GM12878 (cell line): ENCODE data around the gene PTMA. TPM values are rescaled to one million over a fixed set of nuclear protein-coding genes. Genes with fewer than 3 reads are reported as not detected.

Experiments
- CEBPB ChIP-seq, 2 experiments: fragments of 150-350 bp in 1 of 2; IDR thresholded peaks; 2 replicates each; pipeline ENCODE4 v1.6.1; 2012 to 2014; ENCODE audit warnings: low read depth in 2 of 2, low read length in 2 of 2, borderline replicate concordance in 1 of 2, inconsistent platforms in 1 of 2
- MEF2B ChIP-seq: fragments of 450-650 bp; IDR thresholded peaks from 2 replicates; pipeline ENCODE4 v1.6.1; 2018; ENCODE audit warnings: mild to moderate bottlenecking, moderate library complexity; ENCODE audit not compliant: partially characterized antibody, poor library complexity, severe bottlenecking
- POLR2AphosphoS2 ChIP-seq: IDR thresholded peaks from 2 replicates; pipeline ENCODE4 v1.6.1; 2011; ENCODE audit warnings: low read depth, mild to moderate bottlenecking, low read length, improper control_type of control experiment, moderate library complexity
- RBBP5 ChIP-seq: fragments of 200-600 bp; sonication (generic); conservative IDR thresholded peaks from 2 replicates; pipeline ENCODE4 v1.6.1; 2016
- RELA ChIP-seq: fragments of 450-650 bp; IDR thresholded peaks from 2 replicates; pipeline ENCODE4 v1.8.0; 2014; ENCODE audit warnings: borderline replicate concordance; ENCODE audit not compliant: partially characterized antibody
- SUPT20H ChIP-seq: IDR thresholded peaks from 2 replicates; pipeline ENCODE4 v1.6.1; 2011; ENCODE audit warnings: low read depth, mild to moderate bottlenecking, low read length, moderate library complexity, borderline replicate concordance; ENCODE audit not compliant: control insufficient read depth
- TBL1XR1 ChIP-seq: IDR thresholded peaks from 2 replicates; pipeline ENCODE4 v1.6.1; 2012; ENCODE audit warnings: low read depth, low read length, improper control_type of control experiment
- polyA plus RNA-seq, 11 experiments: library from polyadenylated mRNA; depleted of rRNA in 4 of 11; unstranded in 6 of 11; stranded (reverse) in 5 of 11; fragments of >200 nt; fragmentation: Nextera tagmentation in 4 of 11; fragmentation: Illumina TruSeq in 1 of 11; extraction: Ambion mirVana in 4 of 11; extraction: Trizol in 1 of 11; gene quantifications; 1 replicate in 1 of 11; 2 replicates in 10 of 11; pipeline versions ENCODE4 v1.2.1 to v1.2.3, GENCODE V29; 2011 to 2016; ENCODE audit warnings: inconsistent platforms in 2 of 11, missing spikeins in 2 of 11, low read depth in 1 of 11
- total RNA-seq, 4 experiments: library from RNA; depleted of rRNA in 3 of 4; stranded (reverse); fragments of >200 nt in 3 of 4; fragmentation: Illumina TruSeq in 1 of 4; extraction: Trizol in 1 of 4; gene quantifications; 2 replicates each; pipeline versions ENCODE4 v1.2.1 to v1.2.3, GENCODE V29; 2013 to 2021
- TF ChIP-seq, protein P1 (sequence below): fragments of 450-650 bp; IDR thresholded peaks from 2 replicates; pipeline ENCODE4 v1.6.1; 2018; ENCODE audit warnings: mild to moderate bottlenecking, low read depth, moderate library complexity; ENCODE audit not compliant: partially characterized antibody
- TF ChIP-seq, protein P2 (sequence below): fragments of 450-650 bp; IDR thresholded peaks from 2 replicates; pipeline ENCODE4 v1.6.1; 2017; ENCODE audit warnings: mild to moderate bottlenecking, moderate library complexity
- TF ChIP-seq, protein P3 (sequence below): fragments of 450-650 bp; IDR thresholded peaks from 2 replicates; pipeline ENCODE4 v1.6.1; 2017; ENCODE audit warnings: mild to moderate bottlenecking, moderate library complexity
- TF ChIP-seq, protein P4 (sequence below): fragments of 450-650 bp; IDR thresholded peaks from 2 replicates; pipeline ENCODE4 v1.6.1; 2017; ENCODE audit warnings: mild to moderate bottlenecking
- TF ChIP-seq, protein P5 (sequence below): fragments of 150-350 bp; IDR thresholded peaks from 2 replicates; pipeline ENCODE4 v1.6.1; 2014; ENCODE audit warnings: mild to moderate bottlenecking, low read depth, low read length

The PTMA gene
- total and polyA plus RNA-seq, 10 of the 15 experiments (the other 5 are each of a cell fraction or from before 2014, with no cell fraction given), result 1,144 to 5,018 (median 3,464) TPM

DNA sequence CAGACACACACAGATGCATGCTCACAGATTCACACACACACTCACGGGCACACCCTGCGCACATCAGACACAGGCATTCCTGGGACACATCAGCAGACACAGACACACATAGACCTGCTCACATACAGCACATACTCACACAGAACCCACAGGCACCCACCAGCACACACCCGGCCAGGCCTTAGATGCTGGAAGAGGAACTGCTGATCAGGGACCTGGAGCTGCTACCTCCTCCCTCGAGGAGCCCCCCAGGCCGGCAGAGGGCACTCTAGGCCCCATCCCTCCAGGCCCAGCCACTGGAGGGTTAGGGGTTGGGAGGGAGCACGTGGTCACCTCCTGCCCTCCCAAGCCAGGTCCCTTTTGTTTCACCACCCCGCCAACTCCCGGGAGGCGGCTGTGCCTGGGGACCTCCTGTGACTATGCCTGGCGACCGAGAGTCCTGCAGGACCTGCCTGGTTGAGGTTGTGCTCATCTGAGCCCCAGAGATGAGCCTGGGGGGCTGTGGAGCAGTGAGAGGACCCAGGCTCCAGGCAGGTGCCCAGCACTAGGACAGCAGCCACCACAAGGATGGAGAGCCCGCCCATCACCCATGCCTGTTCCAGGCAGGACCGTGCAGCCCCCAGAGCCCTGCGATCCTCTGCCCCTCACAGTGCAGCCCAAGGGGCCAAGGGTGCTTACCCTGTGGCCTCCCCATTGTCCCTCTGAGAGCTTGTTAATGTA, 21.0 kb upstream of the PTMA start (continued):
- TF ChIP-seq, protein P1, sequence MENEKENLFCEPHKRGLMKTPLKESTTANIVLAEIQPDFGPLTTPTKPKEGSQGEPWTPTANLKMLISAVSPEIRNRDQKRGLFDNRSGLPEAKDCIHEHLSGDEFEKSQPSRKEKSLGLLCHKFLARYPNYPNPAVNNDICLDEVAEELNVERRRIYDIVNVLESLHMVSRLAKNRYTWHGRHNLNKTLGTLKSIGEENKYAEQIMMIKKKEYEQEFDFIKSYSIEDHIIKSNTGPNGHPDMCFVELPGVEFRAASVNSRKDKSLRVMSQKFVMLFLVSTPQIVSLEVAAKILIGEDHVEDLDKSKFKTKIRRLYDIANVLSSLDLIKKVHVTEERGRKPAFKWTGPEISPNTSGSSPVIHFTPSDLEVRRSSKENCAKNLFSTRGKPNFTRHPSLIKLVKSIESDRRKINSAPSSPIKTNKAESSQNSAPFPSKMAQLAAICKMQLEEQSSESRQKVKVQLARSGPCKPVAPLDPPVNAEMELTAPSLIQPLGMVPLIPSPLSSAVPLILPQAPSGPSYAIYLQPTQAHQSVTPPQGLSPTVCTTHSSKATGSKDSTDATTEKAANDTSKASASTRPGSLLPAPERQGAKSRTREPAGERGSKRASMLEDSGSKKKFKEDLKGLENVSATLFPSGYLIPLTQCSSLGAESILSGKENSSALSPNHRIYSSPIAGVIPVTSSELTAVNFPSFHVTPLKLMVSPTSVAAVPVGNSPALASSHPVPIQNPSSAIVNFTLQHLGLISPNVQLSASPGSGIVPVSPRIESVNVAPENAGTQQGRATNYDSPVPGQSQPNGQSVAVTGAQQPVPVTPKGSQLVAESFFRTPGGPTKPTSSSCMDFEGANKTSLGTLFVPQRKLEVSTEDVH, result no peak
- TF ChIP-seq TBL1XR1 (no peak), MEF2B (peak; percentile 31), CEBPB (IDR thresholded peaks at IDR 0.05; ENCODE audit: borderline replicate concordance in 1 of 2, low read depth in 2 of 2, low read length in 2 of 2) (no peak), POLR2AphosphoS2 (no peak), RELA (peak; percentile 35), RBBP5 (no peak), SUPT20H (no peak)
- TF ChIP-seq, protein P2, sequence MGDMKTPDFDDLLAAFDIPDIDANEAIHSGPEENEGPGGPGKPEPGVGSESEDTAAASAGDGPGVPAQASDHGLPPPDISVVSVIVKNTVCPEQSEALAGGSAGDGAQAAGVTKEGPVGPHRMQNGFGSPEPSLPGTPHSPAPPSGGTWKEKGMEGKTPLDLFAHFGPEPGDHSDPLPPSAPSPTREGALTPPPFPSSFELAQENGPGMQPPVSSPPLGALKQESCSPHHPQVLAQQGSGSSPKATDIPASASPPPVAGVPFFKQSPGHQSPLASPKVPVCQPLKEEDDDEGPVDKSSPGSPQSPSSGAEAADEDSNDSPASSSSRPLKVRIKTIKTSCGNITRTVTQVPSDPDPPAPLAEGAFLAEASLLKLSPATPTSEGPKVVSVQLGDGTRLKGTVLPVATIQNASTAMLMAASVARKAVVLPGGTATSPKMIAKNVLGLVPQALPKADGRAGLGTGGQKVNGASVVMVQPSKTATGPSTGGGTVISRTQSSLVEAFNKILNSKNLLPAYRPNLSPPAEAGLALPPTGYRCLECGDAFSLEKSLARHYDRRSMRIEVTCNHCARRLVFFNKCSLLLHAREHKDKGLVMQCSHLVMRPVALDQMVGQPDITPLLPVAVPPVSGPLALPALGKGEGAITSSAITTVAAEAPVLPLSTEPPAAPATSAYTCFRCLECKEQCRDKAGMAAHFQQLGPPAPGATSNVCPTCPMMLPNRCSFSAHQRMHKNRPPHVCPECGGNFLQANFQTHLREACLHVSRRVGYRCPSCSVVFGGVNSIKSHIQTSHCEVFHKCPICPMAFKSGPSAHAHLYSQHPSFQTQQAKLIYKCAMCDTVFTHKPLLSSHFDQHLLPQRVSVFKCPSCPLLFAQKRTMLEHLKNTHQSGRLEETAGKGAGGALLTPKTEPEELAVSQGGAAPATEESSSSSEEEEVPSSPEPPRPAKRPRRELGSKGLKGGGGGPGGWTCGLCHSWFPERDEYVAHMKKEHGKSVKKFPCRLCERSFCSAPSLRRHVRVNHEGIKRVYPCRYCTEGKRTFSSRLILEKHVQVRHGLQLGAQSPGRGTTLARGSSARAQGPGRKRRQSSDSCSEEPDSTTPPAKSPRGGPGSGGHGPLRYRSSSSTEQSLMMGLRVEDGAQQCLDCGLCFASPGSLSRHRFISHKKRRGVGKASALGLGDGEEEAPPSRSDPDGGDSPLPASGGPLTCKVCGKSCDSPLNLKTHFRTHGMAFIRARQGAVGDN, result peak; percentile 58
- TF ChIP-seq, protein P3, sequence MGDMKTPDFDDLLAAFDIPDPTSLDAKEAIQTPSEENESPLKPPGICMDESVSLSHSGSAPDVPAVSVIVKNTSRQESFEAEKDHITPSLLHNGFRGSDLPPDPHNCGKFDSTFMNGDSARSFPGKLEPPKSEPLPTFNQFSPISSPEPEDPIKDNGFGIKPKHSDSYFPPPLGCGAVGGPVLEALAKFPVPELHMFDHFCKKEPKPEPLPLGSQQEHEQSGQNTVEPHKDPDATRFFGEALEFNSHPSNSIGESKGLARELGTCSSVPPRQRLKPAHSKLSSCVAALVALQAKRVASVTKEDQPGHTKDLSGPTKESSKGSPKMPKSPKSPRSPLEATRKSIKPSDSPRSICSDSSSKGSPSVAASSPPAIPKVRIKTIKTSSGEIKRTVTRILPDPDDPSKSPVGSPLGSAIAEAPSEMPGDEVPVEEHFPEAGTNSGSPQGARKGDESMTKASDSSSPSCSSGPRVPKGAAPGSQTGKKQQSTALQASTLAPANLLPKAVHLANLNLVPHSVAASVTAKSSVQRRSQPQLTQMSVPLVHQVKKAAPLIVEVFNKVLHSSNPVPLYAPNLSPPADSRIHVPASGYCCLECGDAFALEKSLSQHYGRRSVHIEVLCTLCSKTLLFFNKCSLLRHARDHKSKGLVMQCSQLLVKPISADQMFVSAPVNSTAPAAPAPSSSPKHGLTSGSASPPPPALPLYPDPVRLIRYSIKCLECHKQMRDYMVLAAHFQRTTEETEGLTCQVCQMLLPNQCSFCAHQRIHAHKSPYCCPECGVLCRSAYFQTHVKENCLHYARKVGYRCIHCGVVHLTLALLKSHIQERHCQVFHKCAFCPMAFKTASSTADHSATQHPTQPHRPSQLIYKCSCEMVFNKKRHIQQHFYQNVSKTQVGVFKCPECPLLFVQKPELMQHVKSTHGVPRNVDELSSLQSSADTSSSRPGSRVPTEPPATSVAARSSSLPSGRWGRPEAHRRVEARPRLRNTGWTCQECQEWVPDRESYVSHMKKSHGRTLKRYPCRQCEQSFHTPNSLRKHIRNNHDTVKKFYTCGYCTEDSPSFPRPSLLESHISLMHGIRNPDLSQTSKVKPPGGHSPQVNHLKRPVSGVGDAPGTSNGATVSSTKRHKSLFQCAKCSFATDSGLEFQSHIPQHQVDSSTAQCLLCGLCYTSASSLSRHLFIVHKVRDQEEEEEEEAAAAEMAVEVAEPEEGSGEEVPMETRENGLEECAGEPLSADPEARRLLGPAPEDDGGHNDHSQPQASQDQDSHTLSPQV, result no peak
- TF ChIP-seq, protein P4, sequence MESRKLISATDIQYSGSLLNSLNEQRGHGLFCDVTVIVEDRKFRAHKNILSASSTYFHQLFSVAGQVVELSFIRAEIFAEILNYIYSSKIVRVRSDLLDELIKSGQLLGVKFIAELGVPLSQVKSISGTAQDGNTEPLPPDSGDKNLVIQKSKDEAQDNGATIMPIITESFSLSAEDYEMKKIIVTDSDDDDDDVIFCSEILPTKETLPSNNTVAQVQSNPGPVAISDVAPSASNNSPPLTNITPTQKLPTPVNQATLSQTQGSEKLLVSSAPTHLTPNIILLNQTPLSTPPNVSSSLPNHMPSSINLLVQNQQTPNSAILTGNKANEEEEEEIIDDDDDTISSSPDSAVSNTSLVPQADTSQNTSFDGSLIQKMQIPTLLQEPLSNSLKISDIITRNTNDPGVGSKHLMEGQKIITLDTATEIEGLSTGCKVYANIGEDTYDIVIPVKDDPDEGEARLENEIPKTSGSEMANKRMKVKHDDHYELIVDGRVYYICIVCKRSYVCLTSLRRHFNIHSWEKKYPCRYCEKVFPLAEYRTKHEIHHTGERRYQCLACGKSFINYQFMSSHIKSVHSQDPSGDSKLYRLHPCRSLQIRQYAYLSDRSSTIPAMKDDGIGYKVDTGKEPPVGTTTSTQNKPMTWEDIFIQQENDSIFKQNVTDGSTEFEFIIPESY, result no peak
- TF ChIP-seq, protein P5, sequence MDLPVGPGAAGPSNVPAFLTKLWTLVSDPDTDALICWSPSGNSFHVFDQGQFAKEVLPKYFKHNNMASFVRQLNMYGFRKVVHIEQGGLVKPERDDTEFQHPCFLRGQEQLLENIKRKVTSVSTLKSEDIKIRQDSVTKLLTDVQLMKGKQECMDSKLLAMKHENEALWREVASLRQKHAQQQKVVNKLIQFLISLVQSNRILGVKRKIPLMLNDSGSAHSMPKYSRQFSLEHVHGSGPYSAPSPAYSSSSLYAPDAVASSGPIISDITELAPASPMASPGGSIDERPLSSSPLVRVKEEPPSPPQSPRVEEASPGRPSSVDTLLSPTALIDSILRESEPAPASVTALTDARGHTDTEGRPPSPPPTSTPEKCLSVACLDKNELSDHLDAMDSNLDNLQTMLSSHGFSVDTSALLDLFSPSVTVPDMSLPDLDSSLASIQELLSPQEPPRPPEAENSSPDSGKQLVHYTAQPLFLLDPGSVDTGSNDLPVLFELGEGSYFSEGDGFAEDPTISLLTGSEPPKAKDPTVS, result no peak
